Mucosa of descending colon (tissue), 3 donors: ENCODE measurements around the gene SH2D6. TPM values are rescaled to one million over a fixed set of nuclear protein-coding genes. Genes with fewer than 3 reads are reported as not detected.
"Not testable (repeated sequence)": the region's sequence is repeated elsewhere in the genome, so short reads cannot be mapped to it uniquely, and the experiment has no call there.

ENCODE experiments used
- ATAC-seq: fragments of 200-7000 bp; cut with Tn5 transposase; one replicate; pipeline ENCODE4 v1.9.1; 2020; ENCODE audit warnings: mild to moderate bottlenecking, moderate library complexity
- DNase-seq, 3 donors: peaks; one replicate each; pipeline ENCODE4 v3.0.0-alpha.2; 2020
- H3K36me3 ChIP-seq: fragments of 200-600 bp; one replicate; pipeline ENCODE4 v1.8.0; 2021; ENCODE audit warnings: low read depth, mild to moderate bottlenecking
- H3K4me1 ChIP-seq: fragments of 200-600 bp; one replicate; pipeline ENCODE4 v1.8.0; 2021; ENCODE audit warnings: low read depth, mild to moderate bottlenecking
- H3K4me3 ChIP-seq: fragments of 200-600 bp; one replicate; pipeline ENCODE4 v1.8.0; 2021; ENCODE audit warnings: mild to moderate bottlenecking
- H3K9me3 ChIP-seq: fragments of 200-600 bp; one replicate; pipeline ENCODE4 v1.8.0; 2021; ENCODE audit warnings: mild to moderate bottlenecking
- CTCF ChIP-seq: fragments of 200-600 bp; IDR thresholded peaks from one replicate; pipeline ENCODE4 v1.8.0; 2022; ENCODE audit warnings: antibody characterized with exemption, mild to moderate bottlenecking
- intact Hi-C, 2 donors: fragments of 100-400 bp; cut with DNase I in 1 of 2; cut with micrococcal nuclease in 1 of 2; formaldehyde crosslinking; loops; one replicate each; pipeline versions ENCODE4 v1.11.0 to v1.11.1; 2022; cut with DNase I, micrococcal nuclease
- total RNA-seq, 3 donors: library from RNA; stranded (reverse); fragmentation: NEBNext Ultra II Directional in 2 of 3; extraction: Animal tissue kit (Norgen Biotek cat#: 25700) in 2 of 3; gene quantifications; one replicate each; pipeline versions ENCODE4 v1.2.1 to v1.2.4, GENCODE V29; 2021 to 2023
- donor health status: DM: no; HTN: no; CAD: no; lungs with moderate emphysema.
- donor health status: DM: no; HTN: no; CAD: no.
- donor health status: DM: no; HTN: yes; CAD: no.

Gene SH2D6
- total RNA-seq, 3 donors from 2014 or later = 6.7 to 13.1 (median 8.6) TPM

- DNase-seq (no peak), ATAC-seq (no peak)
- H3K4me1 ChIP-seq = peaks cover 20% of the 10 kb centered on the region
- TF ChIP-seq CTCF = no peak
- H3K36me3 ChIP-seq = no peaks in the 10 kb centered on the region
- no peak overlapping the region for H3K4me3 ChIP-seq
- no peaks in the 10 kb centered on the region for H3K9me3 ChIP-seq
- intact Hi-C loops = loop anchor here in 1 of 2 donors (5.0 kb wide), 1 partner anchor 100 kb away; the partner anchor contains the start of gene MAT2A
Measured at GRCh38 chr2:85436836-85437487, 18.4 kb downstream of the SH2D6 start.

- Histone ChIP-seq H3K9me3 (no peaks in the 10 kb centered on the region), H3K4me1 (peaks cover 20% of the 10 kb centered on the region), H3K4me3 (no peak overlapping the region), H3K36me3 (no peaks in the 10 kb centered on the region)
- peak; percentile 83 for ATAC-seq
- DNase-seq = peak; percentile 81 to 92 (median 87)
- TF ChIP-seq CTCF = no peak
- intact Hi-C loops = loop anchor here in 1 of 2 donors (5.0 kb wide), 1 partner anchor 100 kb away; the partner anchor contains the start of gene MAT2A
Measured at GRCh38 chr2:85437488-85438200, 19.1 kb downstream of the SH2D6 start.

DNA sequence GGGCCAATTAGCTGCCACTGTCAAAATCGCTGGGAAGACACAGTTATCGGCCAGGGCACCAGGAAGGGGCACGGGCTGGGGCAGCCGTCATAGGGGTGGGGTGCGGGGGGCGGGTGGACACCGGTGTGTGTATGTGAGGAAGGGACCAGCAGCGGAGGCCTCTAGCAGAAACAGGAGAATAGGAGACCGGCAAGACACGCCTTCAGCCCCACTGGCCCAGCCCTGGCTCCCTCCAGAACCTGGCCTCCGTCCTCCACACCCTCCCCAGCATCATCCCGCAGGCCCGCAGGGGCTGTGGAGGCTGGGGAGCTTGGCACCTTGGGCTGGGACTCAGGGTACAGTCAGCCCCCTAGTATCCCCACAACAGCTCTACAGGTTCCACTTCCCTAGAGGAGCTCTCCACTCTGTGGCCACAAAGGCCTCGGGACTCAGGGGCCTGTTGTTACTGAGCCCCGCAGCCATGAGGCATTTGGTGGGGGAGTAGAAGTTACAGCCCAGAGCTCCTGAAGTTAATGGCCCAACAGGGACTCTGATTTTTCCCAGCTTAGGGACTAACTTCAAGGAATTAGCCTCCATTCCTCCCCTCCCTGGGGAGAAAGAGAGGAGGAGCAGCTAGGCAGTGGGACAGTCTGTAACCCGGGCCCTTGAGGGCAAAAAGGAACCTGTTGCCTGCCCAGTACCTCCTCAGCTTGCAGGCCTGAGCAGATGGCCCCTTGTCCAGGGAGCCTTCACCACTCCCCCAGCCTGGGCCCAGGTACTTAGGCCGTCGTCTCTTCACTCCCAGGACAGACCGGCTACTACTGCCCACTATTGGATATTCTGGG is 19.9 kb downstream of the SH2D6 start:
- ATAC-seq = peak; percentile 12
- Histone ChIP-seq H3K4me1 (peaks cover 20% of the 10 kb centered on the region), H3K36me3 (no peaks in the 10 kb centered on the region), H3K4me3 (no peak overlapping the region), H3K9me3 (no peaks in the 10 kb centered on the region)
- no peak for TF ChIP-seq CTCF
- peak in 1 of 3 donors; percentile 65 for DNase-seq
- intact Hi-C loops = loop anchor here in 1 of 2 donors (5.0 kb wide), 1 partner anchor 99 kb away; the partner anchor contains the start of gene MAT2A

- H3K9me3 ChIP-seq = no peaks in the 10 kb centered on the region
- peaks cover 20% of the 10 kb centered on the region for H3K4me1 ChIP-seq
Measured at GRCh38 chr2:85439025-85439472, 20.5 kb downstream of the SH2D6 start.

GRCh38 chr2:85439569-85439968 is 21.1 kb downstream of the SH2D6 start:
- not testable (repeated sequence) for ATAC-seq, H3K9me3 ChIP-seq, DNase-seq, H3K4me3 ChIP-seq, H3K36me3 ChIP-seq
- intact Hi-C loops = loop anchor here in 1 of 2 donors (5.0 kb wide), 1 partner anchor 98 kb away; the partner anchor contains the start of gene MAT2A
- H3K4me1 ChIP-seq = peaks cover 20% of the 10 kb centered on the region

More at GRCh38 chr2:85439025-85439472, 20.5 kb downstream of the SH2D6 start:
- ATAC-seq (no peak), DNase-seq (no peak)
- intact Hi-C loops = loop anchor here in 1 of 2 donors (5.0 kb wide), 1 partner anchor 98 kb away; the partner anchor contains the start of gene MAT2A
- Histone ChIP-seq H3K4me3 (no peak overlapping the region), H3K36me3 (no peaks in the 10 kb centered on the region)
- TF ChIP-seq CTCF = no peak
